ENCODE measurements around the gene PTGES2.
"Not testable (repeated sequence)": the region's sequence is repeated elsewhere in the genome, so short reads cannot be mapped to it uniquely, and the experiment has no call there.

Gene PTGES2

GRCh38 chr9:128087262-128087661 lies 40.3 kb downstream of the PTGES2 start:
- no peak for DNase-seq (ENCODE audit: low spot score)

- DNase-seq (ENCODE audit: low spot score) = no peak
Measured at GRCh38 chr9:128085943-128086342, 41.6 kb downstream of the PTGES2 start.

GRCh38 chr9:128084746-128085145 lies 42.8 kb downstream of the PTGES2 start:
- DNase-seq (ENCODE audit: low spot score) = no peak

DNA sequence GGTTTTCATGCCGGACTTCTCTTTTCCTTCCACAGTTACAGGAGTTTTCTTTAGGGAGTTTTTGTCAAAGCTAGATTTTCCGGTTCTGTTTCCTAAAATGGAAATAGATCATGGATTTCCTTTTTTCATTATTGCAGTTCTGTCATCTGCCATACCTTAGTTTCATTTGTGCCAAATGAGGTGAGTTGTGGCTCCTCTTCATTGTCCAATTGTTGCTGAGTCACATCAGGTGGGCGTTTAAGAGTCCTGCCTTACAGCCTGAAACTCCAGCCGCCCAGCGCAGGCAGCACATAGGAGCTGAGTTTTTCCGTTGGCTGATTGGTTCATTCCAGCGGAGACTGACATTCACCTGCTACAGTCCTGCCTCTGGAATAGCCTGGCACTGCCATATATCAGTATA lies 45.4 kb downstream of the PTGES2 start:
- no peak for DNase-seq (ENCODE audit: low spot score)

DNA sequence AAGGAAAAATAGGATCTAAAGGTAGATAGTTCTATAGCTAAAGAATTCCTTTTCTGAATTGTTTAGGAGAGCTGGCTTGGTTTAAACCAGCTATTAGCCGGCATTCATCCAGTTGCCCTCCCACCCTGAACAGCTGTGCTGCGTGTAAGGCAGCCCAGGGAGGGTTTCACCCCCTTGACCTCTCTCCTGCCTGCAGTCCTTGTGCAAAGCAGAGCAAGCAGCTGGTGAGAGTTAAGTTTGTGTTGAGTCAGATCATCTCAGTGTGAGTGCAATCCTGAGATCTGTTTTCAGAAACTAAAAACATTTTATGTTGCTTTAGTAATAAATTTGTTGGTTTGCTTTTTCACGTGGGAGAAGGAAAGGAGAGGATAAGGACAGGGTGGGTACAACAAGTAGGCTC lies 46.5 kb downstream of the PTGES2 start:
- peak; percentile 80 for DNase-seq (ENCODE audit: low spot score)

- no peak for DNase-seq (ENCODE audit: low spot score)
Measured at GRCh38 chr9:128080206-128080605, 47.3 kb downstream of the PTGES2 start.

DNA sequence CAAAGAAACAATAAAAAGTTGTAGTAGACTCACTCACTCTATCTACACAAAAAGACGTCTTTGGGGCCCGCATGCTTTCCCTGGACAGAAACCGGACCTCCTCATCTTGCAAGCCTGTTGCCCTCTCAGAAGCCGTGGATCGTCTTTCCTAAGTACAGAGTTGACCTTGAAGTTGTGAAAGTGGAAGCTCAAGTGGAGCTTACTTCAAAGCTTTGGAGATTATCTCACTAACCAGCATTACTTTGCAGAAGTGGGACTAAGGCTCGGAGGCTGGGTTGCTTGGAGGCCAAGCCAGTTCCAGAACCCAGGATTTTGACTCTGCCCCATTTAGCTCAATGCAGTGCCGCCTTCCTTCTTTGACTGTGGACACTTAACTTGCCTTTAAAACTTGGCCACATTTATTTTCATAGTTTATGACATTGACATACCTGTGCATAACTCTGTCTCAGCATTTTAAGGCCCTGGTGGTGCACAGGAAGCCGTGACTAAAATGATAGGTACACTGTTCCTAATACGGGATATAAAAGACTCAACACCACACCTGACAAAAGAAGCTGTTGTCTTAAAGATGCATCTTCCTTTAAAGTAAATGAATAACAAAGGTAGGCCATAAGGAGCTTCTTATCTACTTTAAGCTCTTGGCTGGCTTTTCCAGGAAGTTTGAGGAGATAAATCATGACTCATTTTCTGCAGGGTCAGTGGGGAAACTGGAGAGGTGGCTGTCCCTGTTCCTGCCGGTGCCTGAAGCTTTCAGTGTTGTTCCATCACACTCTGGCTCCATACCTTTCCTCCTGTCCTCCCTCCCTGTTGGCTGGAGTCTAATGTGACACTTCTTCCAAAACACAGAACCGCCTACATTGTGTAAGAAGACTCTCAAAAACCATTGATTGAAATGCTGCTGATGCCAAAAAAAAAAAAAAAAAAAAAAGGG lies 48.8 kb downstream of the PTGES2 start:
- no peak for DNase-seq (ENCODE audit: low spot score)

DNA sequence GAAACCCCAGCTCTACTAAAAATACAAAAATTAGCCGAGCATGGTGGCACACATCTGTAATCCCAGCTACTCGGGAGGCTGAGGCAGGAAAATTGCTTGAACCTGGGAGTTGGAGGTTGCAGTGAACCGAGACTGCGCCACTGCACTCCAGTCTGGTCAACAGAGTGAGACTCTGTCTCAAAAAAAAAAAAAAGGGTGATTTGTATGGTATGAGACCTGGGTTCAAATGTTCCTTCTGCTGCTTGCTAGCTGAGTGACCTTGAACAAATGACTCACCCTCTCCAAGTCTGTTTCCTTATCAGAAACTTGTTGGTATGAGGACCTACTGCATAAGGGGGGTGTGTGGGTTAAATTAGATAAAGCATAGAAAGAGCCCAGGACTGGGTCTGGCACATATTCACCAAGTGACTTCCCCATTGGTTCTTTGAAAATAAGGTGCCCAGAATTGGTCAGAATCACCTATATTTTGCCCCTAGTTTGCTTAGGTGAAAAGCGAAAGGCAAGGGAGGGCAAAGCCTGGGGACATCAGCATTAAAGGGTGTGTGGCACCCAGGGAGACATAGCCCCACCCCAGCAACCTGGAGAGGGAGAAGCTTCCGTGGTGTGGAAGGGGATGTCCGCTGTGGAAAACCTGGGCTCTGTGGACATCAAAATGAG lies 49.6 kb downstream of the PTGES2 start:
- DNase-seq (ENCODE audit: low spot score) = no peak

DNA sequence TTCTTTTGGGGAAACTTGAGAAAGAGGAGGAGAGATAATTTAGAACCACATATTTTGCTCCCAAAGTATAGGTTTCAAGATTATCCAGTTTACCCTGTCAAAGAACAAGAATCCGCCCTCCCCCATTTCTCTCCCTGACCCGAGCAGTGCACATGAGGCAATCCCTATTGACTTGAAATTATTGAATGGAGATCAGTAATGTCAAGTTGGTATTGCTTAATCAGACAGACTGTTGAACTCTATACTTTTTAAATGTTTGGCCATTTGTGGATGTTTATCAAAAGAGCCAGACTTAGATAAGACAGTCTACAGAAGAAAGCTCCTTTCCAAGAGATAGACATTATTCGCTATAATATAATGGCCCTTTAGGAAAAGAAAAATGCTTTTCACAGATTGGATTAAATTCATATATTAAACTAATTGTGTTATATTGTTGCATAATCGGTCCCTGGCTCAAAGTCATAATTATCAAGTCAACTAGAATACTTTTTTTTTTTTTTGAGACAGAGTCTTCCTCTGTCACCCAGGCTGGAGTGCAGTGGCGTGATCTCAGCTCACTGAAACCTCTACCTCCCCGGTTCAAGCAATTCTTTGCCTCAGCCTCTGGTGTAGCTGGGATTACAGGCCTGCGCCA lies 54.2 kb downstream of the PTGES2 start:
- no peak for DNase-seq (ENCODE audit: low spot score)

GRCh38 chr9:128072144-128073021 lies 55.1 kb downstream of the PTGES2 start:
- DNase-seq (ENCODE audit: low spot score) = no peak

DNA sequence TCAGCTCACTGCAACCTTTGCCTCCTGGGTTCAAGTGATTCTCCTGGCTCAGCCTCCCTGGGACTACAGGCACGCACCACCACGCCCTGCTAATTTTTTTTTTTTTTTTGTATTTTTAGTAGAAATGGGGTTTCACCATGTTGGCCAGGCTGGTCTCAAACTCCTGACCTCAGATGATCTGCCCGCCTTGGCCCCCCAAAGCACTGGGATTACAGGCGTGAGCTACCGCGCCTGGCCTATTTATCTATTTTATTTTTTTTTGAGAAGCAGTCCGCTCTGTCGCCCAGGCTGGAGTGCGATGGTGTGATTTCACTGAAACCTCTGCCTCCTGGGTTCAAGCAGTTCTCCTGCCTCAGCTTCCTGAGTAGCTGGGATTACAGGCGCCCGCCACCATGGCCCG lies 56.1 kb downstream of the PTGES2 start:
- DNase-seq (ENCODE audit: low spot score) = not testable (repeated sequence)

GRCh38 chr9:128070874-128071273 lies 56.7 kb downstream of the PTGES2 start:
- no peak for DNase-seq (ENCODE audit: low spot score)
